WERI-Rb-1 (cell line): Measurements from ENCODE around the gene DIAPH2.

ENCODE experiments used
- DNase-seq: peaks from one replicate; pipeline ENCODE4 v3.0.0-alpha.2; 2020
- H3K27ac ChIP-seq: fragments of 250-450 bp; sonication (Bioruptor Pico); 2 replicates; pipeline ENCODE4 v1.5.1; 2020; ENCODE audit warnings: mild to moderate bottlenecking, moderate library complexity
- H3K27me3 ChIP-seq: fragments of 250-450 bp; sonication (Bioruptor Pico); 2 replicates; pipeline ENCODE4 v1.5.1; 2021; ENCODE audit warnings: mild to moderate bottlenecking, low read depth, moderate library complexity; ENCODE audit not compliant: insufficient read depth, severe bottlenecking
- H3K36me3 ChIP-seq: fragments of 250-450 bp; sonication (Bioruptor Pico); 2 replicates; pipeline ENCODE4 v1.5.1; 2020; ENCODE audit warnings: mild to moderate bottlenecking, moderate library complexity
- H3K4me3 ChIP-seq: 2 replicates; pipeline ENCODE4 v1.5.1; 2011; ENCODE audit warnings: low read depth, mild to moderate bottlenecking, control low read depth, low read length
- H3K9me3 ChIP-seq: fragments of 250-450 bp; sonication (Bioruptor Pico); 2 replicates; pipeline ENCODE4 v1.5.1; 2021; ENCODE audit warnings: mild to moderate bottlenecking, moderate library complexity; ENCODE audit not compliant: severe bottlenecking
- TF ChIP-seq, protein P1 (sequence below): IDR thresholded peaks from 2 replicates; pipeline ENCODE4 v1.5.1; 2011; ENCODE audit warnings: low read depth, mild to moderate bottlenecking, control low read depth, inconsistent platforms, low read length

DIAPH2 gene

DNA sequence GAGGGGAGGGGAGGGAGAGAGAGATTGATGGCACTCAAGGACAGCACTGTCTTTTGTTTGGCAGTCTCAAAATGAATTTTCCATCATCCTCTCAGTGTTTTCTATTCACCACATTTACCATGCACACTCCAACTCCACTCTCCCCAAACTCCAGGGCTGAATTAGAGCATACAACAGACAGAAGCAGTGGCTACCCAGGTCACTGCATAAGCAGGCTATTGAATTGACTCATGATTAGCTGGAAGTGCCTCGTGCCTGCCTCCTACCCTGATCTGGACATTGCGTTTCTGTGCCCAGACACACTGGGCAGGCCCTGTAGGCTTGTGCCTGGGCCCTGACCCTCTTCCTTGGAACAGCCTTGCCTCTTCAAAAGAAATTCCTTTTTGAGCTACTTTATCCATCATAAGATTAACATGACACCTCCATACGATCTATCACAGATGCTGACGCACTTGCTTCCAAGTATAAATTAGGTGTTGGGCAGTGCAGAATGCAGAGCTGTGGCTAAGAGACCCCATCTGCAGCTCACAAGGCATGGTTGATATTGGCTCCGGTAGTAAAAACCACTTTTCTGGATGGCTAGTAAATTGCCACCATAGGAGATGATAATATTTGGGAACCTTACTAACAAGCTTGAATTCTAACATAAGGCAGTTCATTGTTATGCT is 952.0 kb downstream of the DIAPH2 start:
- Histone ChIP-seq H3K36me3 (no peaks in the 10 kb centered on the region), H3K27me3 (no peaks in the 10 kb centered on the region), H3K9me3 (no peaks in the 10 kb centered on the region), H3K27ac (no peak overlapping the region), H3K4me3 (no peak overlapping the region)
- DNase-seq, result no peak
- TF ChIP-seq, protein P1, sequence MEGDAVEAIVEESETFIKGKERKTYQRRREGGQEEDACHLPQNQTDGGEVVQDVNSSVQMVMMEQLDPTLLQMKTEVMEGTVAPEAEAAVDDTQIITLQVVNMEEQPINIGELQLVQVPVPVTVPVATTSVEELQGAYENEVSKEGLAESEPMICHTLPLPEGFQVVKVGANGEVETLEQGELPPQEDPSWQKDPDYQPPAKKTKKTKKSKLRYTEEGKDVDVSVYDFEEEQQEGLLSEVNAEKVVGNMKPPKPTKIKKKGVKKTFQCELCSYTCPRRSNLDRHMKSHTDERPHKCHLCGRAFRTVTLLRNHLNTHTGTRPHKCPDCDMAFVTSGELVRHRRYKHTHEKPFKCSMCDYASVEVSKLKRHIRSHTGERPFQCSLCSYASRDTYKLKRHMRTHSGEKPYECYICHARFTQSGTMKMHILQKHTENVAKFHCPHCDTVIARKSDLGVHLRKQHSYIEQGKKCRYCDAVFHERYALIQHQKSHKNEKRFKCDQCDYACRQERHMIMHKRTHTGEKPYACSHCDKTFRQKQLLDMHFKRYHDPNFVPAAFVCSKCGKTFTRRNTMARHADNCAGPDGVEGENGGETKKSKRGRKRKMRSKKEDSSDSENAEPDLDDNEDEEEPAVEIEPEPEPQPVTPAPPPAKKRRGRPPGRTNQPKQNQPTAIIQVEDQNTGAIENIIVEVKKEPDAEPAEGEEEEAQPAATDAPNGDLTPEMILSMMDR, result no peak

DNA sequence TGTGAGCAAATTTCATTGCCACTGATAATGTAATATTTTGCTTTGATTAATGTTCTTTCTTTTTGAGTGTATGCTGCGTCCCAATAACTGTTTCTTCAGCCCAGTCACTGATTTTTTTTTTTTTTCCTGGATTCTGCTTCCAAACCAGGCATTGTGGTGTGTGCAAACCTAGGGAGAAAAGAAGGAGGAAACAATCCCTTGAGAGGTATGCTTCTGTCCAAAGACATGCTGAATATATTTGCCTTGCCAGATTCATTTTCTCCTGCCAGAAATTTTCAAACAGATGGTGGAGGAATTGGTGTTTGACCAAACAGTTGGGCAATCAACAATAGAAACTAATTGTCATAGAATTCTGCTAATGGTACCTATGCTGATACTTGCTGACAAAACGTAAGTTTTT is 952.6 kb downstream of the DIAPH2 start:
- DNase-seq, result no peak
- H3K27me3 ChIP-seq, result no peaks in the 10 kb centered on the region
- H3K36me3 ChIP-seq, result no peaks in the 10 kb centered on the region
- no peaks in the 10 kb centered on the region for H3K9me3 ChIP-seq
- H3K27ac ChIP-seq, result no peak overlapping the region
- TF ChIP-seq, protein P1, result no peak
- no peak overlapping the region for H3K4me3 ChIP-seq

GRCh38 chrX:97638621-97639020 is 954.0 kb downstream of the DIAPH2 start:
- Histone ChIP-seq H3K9me3 (no peaks in the 10 kb centered on the region), H3K36me3 (no peaks in the 10 kb centered on the region), H3K4me3 (no peak overlapping the region), H3K27me3 (no peaks in the 10 kb centered on the region), H3K27ac (peak overlapping the region; percentile 83)
- DNase-seq, result no peak
- TF ChIP-seq, protein P1, result no peak

DNA sequence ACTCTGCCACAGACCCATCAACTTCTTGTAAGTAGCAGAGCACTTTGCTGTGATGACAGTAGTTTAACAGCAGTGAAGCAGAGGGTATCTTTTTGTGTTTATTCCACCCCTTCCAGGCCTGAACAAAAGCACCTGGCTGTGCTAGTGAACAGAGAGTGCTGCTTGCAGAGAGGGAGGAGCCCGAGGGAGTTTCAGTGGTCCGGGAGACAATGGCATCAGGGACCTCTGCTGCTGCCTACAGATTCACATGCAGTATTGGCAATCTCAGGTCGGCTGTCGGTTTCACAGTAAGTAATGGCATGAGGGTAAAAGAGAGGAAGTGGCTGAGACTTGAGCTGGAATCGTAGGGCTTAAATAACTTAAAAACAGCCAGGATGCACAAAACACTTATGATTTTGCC is 954.9 kb downstream of the DIAPH2 start:
- Histone ChIP-seq H3K9me3 (peaks cover 4% of the 10 kb centered on the region), H3K27ac (peak overlapping the region; percentile 83), H3K4me3 (peak overlapping the region; percentile 27), H3K27me3 (no peaks in the 10 kb centered on the region), H3K36me3 (no peaks in the 10 kb centered on the region)
- DNase-seq, result peak; percentile 75
- TF ChIP-seq, protein P1, result no peak
